Measurements from ENCODE around the gene KLF13.

KLF13 gene

GRCh38 chr15:31326156-31326874 lies at the start of gene KLF13:
TSS of gene KLF13 (plus strand) at chr15:31326835. CDS start at chr15:31327213, 378 bp downstream.
- DNase-seq: no peak

- no peak for DNase-seq
Observed at GRCh38 chr15:31277335-31278060, 49.1 kb upstream of the KLF13 start.

- no peak for DNase-seq
Observed at GRCh38 chr15:31278061-31278445, 48.6 kb upstream of the KLF13 start.

GRCh38 chr15:31278544-31279220 lies 48.0 kb upstream of the KLF13 start:
- DNase-seq: no peak

GRCh38 chr15:31279221-31280045 lies 47.2 kb upstream of the KLF13 start:
- DNase-seq: no peak

GRCh38 chr15:31280046-31280830 lies 46.4 kb upstream of the KLF13 start:
- no peak for DNase-seq

- no peak for DNase-seq
Observed at GRCh38 chr15:31280831-31281216, 45.8 kb upstream of the KLF13 start.

GRCh38 chr15:31283043-31283442 lies 43.6 kb upstream of the KLF13 start:
- DNase-seq: no peak

- no peak for DNase-seq
Observed at GRCh38 chr15:31285772-31286261, 40.8 kb upstream of the KLF13 start.

- no peak for DNase-seq
Observed at GRCh38 chr15:31291048-31291578, 35.5 kb upstream of the KLF13 start.

- DNase-seq: no peak
Observed at GRCh38 chr15:31292391-31293015, 34.1 kb upstream of the KLF13 start.

- no peak for DNase-seq
Observed at GRCh38 chr15:31293655-31294054, 33.0 kb upstream of the KLF13 start.

GRCh38 chr15:31294067-31294466 lies 32.6 kb upstream of the KLF13 start:
- no peak for DNase-seq

- no peak for DNase-seq
Observed at GRCh38 chr15:31295658-31296057, 31.0 kb upstream of the KLF13 start.

- DNase-seq: no peak
Observed at GRCh38 chr15:31296219-31296645, 30.4 kb upstream of the KLF13 start.

GRCh38 chr15:31296646-31297574 lies 29.7 kb upstream of the KLF13 start:
- DNase-seq: no peak

GRCh38 chr15:31297575-31298456 lies 28.8 kb upstream of the KLF13 start:
- DNase-seq: no peak

- no peak for DNase-seq
Observed at GRCh38 chr15:31298707-31299172, 27.9 kb upstream of the KLF13 start.

GRCh38 chr15:31300208-31300661 lies 26.4 kb upstream of the KLF13 start:
- DNase-seq: no peak
